Stimulated activated naive B cell treated with anti-CD40 and anti-IgM and Interleukin-4, amounts not matched to agents 10 μg/mL and 1 μg/mL and 100 μg/mL, for 72 hours (primary cell): Measurements from ENCODE around the gene GPR62.
"Not testable (repeated sequence)": the region's sequence is repeated elsewhere in the genome, so short reads cannot be mapped to it uniquely, and the experiment has no call there.

Experiments
- ATAC-seq, 2 donors: fragments of 150-1000 bp; cut with Tn5 transposase; replicated peaks; 2 replicates each; pipeline ENCODE4 v1.10.0; 2021; ENCODE audit warnings: moderate library complexity in 1 of 2
- DNase-seq: peaks from one replicate; pipeline ENCODE4 v3.0.0; 2021
- H3K27ac Mint-ChIP-seq: one replicate; pipeline ENCODE4 v1.8.0; 2022; ENCODE audit warnings: mild to moderate bottlenecking, mixed read lengths
- H3K27me3 Mint-ChIP-seq, 2 donors: one replicate each; pipeline ENCODE4 v1.8.0; 2022; ENCODE audit warnings: mixed read lengths in 2 of 2
- H3K36me3 Mint-ChIP-seq, 2 donors: one replicate each; pipeline ENCODE4 v1.8.0; 2022; ENCODE audit warnings: mixed read lengths in 2 of 2, mild to moderate bottlenecking in 1 of 2
- H3K4me1 Mint-ChIP-seq, 2 donors: one replicate each; pipeline ENCODE4 v1.8.0; 2022; ENCODE audit warnings: mixed read lengths in 2 of 2, mild to moderate bottlenecking in 1 of 2
- H3K4me3 Mint-ChIP-seq, 2 donors: one replicate each; pipeline ENCODE4 v1.8.0; 2022; ENCODE audit warnings: mild to moderate bottlenecking in 2 of 2, mixed read lengths in 2 of 2, moderate library complexity in 1 of 2
- H3K9me3 Mint-ChIP-seq, 2 donors: one replicate each; pipeline ENCODE4 v1.8.0; 2022; ENCODE audit warnings: mixed read lengths in 2 of 2, mild to moderate bottlenecking in 1 of 2

Gene GPR62, protein sequence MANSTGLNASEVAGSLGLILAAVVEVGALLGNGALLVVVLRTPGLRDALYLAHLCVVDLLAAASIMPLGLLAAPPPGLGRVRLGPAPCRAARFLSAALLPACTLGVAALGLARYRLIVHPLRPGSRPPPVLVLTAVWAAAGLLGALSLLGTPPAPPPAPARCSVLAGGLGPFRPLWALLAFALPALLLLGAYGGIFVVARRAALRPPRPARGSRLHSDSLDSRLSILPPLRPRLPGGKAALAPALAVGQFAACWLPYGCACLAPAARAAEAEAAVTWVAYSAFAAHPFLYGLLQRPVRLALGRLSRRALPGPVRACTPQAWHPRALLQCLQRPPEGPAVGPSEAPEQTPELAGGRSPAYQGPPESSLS

DNA sequence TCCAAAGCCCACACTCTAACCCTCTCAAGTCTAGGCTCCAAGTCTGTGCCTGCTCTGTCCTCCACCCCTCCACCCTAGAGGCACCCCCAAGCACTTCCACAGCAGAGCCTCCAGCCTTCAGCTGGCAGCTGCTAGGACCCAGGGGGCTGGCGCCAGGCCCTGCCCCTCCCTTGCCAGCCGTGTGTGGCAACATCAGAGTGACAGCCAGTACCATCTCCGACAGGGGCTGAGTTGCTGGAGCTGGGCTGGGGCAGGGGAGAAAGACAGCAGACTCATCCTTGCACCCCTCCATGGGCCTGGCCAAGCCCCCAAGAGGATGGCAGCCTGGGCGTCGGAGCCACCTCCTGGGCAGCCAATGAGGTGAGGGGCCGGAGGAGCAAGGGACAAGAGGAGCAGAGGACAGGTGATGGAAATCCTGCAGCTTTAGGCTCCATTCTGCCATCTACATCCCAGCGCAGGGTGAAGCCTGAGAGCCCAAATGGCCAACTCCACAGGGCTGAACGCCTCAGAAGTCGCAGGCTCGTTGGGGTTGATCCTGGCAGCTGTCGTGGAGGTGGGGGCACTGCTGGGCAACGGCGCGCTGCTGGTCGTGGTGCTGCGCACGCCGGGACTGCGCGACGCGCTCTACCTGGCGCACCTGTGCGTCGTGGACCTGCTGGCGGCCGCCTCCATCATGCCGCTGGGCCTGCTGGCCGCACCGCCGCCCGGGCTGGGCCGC lies at the start of gene GPR62:
Gene GPR62, plus strand, starts transcription at position 207 of the 718 bp plus-strand sequence. Its CDS starts 272 bp downstream, at position 479.
- Mint-ChIP-seq H3K27me3 (peaks cover 35 to 42% of the 10 kb centered on the region in 2 donors), H3K9me3 (no peaks in the 10 kb centered on the region), H3K4me1 (peaks cover 0 to 5% of the 10 kb centered on the region in 2 donors), H3K27ac (no peak within 1 kb of the TSS), H3K4me3 (peak within 1 kb of the TSS; percentile 44 to 68), H3K36me3 (peaks cover 1 to 9% of the 10 kb centered on the region in 2 donors)
- no peak for DNase-seq
- ATAC-seq, result no peak

DNA sequence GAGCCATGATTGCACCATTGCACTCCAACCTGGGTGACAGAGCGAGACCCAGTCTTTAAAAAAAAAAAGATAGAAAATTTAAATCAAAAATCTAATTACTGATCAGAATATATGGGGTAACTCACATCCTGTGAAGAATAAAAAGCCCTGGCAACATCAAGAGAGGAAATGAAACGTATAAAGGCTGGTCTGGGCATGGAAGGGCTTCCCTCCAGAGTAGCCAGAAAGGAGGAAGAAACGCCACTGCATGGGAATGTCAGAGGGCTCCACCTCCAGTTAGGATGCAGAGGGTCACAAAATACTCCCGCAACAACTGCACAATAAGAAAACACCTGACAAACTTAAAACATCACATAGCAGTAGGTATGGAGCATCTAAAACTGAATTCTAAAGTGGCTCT lies 47.2 kb upstream of the GPR62 start:
- no peak for DNase-seq
- ATAC-seq, result no peak
- H3K4me3 Mint-ChIP-seq, result no peak overlapping the region
- peaks cover 32 to 49% of the 10 kb centered on the region in 2 donors for H3K27me3 Mint-ChIP-seq
- H3K9me3 Mint-ChIP-seq, result peaks cover 18 to 21% of the 10 kb centered on the region in 2 donors
- peaks cover 9 to 10% of the 10 kb centered on the region in 2 donors for H3K36me3 Mint-ChIP-seq
- H3K27ac Mint-ChIP-seq, result no peak overlapping the region
- H3K4me1 Mint-ChIP-seq, result no peaks in the 10 kb centered on the region

DNA sequence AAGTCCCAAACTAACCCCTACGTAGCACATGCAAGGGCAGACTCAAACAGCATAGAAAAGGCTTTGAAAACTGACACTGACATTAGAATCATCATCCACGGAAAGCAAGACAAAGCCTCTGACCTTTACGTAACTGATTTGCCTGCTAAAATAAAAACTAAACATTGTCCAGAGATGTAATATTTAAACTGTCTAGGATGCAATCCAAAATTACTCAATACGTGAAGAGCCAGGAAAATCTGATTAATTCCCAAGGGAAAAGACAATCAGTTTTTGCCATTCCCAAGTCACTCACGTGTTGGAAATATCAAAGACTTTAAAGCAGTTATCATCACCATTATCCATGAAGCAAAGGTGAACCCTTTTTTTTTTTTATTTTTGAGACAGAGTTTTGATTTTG lies 38.8 kb upstream of the GPR62 start:
- Mint-ChIP-seq H3K4me1 (no peaks in the 10 kb centered on the region), H3K36me3 (no peaks in the 10 kb centered on the region), H3K27me3 (peaks cover 9 to 10% of the 10 kb centered on the region in 2 donors), H3K9me3 (no peaks in the 10 kb centered on the region), H3K4me3 (no peak overlapping the region), H3K27ac (no peak overlapping the region)
- DNase-seq (no peak), ATAC-seq (no peak)

DNA sequence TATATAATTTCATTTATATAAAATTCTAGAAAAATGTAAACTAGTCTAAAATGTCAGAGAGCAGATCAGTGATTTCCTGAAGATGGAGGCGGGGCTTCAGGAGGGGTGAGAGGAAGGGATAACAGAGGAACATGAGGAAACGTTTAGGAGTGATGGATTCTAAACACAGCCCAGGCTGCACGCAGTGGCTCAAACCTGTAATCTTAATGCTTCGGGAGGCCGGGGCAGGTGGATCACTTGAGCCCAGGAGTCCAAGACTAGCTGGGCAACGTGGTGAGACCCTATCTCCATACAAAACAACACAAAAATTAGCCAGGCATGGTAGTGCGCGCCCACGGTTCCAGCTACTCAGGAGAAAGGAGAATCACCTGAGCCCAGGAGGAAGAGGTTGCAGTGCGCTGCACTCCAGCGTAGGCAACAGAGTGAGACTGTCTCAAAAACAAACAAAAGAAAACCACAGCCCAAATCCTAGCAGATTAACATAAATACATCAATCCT lies 34.1 kb upstream of the GPR62 start:
- DNase-seq (no peak), ATAC-seq (no peak)
- peaks cover 15 to 17% of the 10 kb centered on the region in 2 donors for H3K27me3 Mint-ChIP-seq
- H3K9me3 Mint-ChIP-seq, result no peaks in the 10 kb centered on the region
- H3K4me1 Mint-ChIP-seq, result no peaks in the 10 kb centered on the region
- H3K4me3 Mint-ChIP-seq, result no peak overlapping the region
- H3K27ac Mint-ChIP-seq, result no peak overlapping the region
- no peaks in the 10 kb centered on the region for H3K36me3 Mint-ChIP-seq

DNA sequence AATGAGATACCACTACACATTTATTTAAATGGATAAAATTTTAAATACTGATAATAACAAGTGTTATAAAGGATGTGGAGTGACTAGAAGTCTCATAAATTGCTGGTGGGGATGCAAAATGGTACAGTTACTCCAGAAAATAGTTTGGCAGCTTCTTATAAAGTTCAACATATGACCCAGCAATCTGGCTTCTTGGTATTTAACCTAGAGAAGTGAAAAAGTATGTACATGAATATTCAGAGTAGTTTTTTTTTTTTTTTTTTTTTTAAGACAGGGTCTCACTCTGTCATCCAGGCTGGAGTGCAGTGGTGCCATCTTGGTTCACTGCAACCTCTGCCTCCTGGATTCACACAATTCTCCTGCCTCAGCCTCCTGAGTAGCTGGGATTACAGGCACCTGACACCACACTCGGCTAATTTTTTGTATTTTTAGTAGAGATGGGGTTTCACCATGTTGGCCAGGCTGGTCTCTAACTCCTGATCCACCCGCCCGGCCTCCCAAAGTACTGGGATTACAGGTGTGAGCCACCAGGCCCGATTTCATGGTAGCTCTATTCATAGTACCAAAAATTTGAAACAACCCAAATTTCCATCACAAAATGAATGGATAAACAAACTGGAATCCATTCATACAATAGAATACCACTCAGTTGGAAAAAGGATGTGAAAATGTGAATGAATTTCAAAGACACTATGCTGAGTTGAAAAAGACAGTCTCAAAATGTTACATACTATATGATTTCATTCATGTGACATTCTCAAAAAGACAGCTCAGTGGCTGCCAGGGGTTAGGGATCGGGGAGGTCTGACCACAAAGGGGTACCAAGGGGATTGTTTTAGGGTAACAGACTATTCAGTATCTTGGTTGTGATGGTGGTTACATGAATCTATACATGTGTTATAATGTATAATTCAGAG lies 27.9 kb upstream of the GPR62 start:
- ATAC-seq (peak; percentile 63 to 69), DNase-seq (no peak)
- Mint-ChIP-seq H3K4me1 (peaks cover 6 to 10% of the 10 kb centered on the region in 2 donors), H3K27me3 (peaks cover 3% of the 10 kb centered on the region in 2 donors), H3K9me3 (no peaks in the 10 kb centered on the region), H3K27ac (no peak overlapping the region), H3K36me3 (peaks cover 20 to 30% of the 10 kb centered on the region in 2 donors), H3K4me3 (no peak overlapping the region)

DNA sequence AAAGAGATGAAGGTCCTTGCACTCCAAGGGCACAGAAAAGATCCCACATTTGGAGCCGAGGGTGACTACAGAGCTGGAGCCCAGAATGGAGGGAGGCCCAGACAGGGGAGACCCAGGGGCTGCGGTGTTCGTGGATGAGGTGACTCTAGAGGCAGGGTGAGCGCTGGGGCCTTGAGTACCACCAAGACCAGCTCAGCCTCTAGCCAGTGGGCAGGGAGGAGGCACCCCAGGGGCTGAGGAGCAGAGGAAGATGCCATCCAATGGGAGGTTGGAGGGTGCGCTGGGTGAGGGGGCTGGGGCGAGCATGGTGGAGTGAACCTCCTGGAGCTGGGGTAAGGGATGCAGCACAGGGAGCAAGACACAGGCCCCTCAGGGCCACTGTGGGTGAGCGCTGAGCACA lies 26.7 kb upstream of the GPR62 start:
- Mint-ChIP-seq H3K27ac (no peak overlapping the region), H3K36me3 (peaks cover 31 to 39% of the 10 kb centered on the region in 2 donors), H3K4me1 (peaks cover 9 to 21% of the 10 kb centered on the region in 2 donors), H3K4me3 (no peak overlapping the region), H3K27me3 (no peaks in the 10 kb centered on the region), H3K9me3 (no peaks in the 10 kb centered on the region)
- DNase-seq (no peak), ATAC-seq (no peak)

DNA sequence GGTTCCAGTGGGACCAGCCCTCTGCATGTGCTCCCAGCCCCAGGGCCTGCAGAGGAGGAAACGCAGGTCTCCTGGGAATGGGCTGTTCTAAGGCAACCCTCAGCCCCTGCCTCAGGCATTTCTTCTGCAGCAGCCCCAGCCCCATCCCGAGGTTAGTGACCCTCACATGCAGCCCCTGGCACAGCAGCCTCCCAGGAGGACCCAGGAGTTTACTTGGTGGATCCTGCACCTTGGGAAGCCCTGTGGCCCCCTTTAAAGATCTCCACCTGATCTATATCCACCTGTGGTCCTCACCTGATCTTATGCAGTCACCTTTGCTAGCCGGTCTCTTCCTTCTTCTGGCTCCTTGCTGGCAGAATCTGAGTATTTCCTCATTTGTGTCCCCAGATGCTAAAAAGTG lies 26.2 kb upstream of the GPR62 start:
- H3K27me3 Mint-ChIP-seq, ATAC-seq, H3K9me3 Mint-ChIP-seq, H3K4me3 Mint-ChIP-seq, H3K27ac Mint-ChIP-seq, DNase-seq: not testable (repeated sequence)
- H3K36me3 Mint-ChIP-seq, result peaks cover 34 to 44% of the 10 kb centered on the region in 2 donors
- peaks cover 9 to 24% of the 10 kb centered on the region in 2 donors for H3K4me1 Mint-ChIP-seq

DNA sequence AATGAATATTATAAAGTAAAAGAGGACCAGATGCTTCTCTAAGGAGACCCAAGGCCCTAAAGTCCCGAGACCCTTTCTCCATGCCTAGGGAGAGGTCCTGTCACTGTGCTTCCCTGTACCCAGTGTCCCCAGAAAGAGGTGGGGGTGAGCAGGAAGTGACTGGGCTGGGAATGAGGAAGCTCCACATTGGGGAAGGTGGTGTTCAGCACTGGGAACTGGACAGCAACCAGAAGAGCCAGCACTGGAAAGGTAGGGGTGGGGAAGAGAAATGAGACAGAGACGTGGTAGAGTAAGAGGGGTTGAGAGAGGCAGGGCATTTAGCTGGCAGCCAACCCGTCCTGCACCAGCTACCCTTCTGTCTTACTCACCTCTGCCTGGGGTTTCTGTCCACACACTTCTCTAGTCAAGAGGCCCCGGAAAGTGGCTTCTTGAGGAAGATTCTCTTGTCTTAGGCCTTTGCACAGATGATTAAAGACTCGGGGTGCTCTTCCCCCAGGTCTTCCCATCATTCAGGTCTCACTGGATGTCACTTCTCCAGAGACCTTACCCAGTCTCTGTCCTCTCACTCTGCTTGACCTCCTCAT lies 25.7 kb upstream of the GPR62 start:
- Mint-ChIP-seq H3K4me3 (no peak overlapping the region), H3K4me1 (peaks cover 9 to 24% of the 10 kb centered on the region in 2 donors), H3K9me3 (no peaks in the 10 kb centered on the region), H3K27me3 (no peaks in the 10 kb centered on the region), H3K27ac (no peak overlapping the region), H3K36me3 (peaks cover 37 to 50% of the 10 kb centered on the region in 2 donors)
- ATAC-seq, result no peak
- DNase-seq, result no peak

DNA sequence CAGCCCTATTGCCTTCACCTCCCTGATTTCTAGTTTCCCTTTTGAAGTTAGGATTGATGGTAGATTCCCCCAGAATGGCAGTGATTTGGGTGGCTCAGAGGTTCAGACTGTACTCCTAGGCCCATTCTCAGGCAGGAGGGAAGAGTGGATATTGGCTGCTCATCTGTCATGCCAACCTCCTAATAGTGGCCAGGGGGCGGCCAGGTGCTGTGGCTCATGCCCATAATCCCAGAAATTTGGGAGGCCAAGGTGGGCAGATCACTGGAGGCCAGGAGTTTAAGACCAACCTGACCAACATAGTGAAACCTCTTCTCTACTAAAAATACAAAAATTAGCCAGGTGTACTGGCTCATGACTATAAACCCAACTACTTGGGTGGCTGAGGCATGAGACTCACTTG lies 24.7 kb upstream of the GPR62 start:
- no peak for ATAC-seq

DNA sequence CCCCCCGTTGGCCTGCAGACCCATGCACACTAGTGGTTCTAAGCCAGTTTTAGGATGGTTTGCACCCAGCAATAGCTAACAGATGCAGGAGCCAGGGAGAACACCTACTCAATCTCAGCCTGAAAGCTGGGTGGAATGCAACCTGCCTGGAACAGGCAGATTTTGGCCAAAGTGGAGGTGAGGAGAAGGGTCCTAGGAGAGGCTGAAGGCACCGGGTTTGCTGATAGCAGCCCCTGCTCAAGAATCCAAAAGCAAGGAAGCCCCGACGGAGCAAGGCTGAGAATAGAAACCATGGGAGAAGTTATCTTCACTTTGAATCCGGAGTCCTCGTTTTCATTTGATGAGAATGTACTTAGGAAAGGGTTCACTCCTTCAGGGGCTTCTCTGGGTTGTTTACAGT lies 23.4 kb upstream of the GPR62 start:
- no peak for DNase-seq
- H3K27me3 Mint-ChIP-seq, result no peaks in the 10 kb centered on the region
- H3K4me3 Mint-ChIP-seq, result no peak overlapping the region
- ATAC-seq, result no peak
- H3K27ac Mint-ChIP-seq, result no peak overlapping the region
- H3K36me3 Mint-ChIP-seq, result peaks cover 54 to 68% of the 10 kb centered on the region in 2 donors
- no peaks in the 10 kb centered on the region for H3K9me3 Mint-ChIP-seq
- H3K4me1 Mint-ChIP-seq, result peaks cover 9 to 24% of the 10 kb centered on the region in 2 donors

More for the DNA sequence above, 24.7 kb upstream of the GPR62 start:
- Mint-ChIP-seq H3K27ac (peak overlapping the region; percentile 76), H3K27me3 (no peaks in the 10 kb centered on the region), H3K36me3 (peaks cover 43 to 56% of the 10 kb centered on the region in 2 donors), H3K4me1 (peaks cover 9 to 24% of the 10 kb centered on the region in 2 donors), H3K9me3 (no peaks in the 10 kb centered on the region), H3K4me3 (no peak overlapping the region)
- DNase-seq, result no peak

DNA sequence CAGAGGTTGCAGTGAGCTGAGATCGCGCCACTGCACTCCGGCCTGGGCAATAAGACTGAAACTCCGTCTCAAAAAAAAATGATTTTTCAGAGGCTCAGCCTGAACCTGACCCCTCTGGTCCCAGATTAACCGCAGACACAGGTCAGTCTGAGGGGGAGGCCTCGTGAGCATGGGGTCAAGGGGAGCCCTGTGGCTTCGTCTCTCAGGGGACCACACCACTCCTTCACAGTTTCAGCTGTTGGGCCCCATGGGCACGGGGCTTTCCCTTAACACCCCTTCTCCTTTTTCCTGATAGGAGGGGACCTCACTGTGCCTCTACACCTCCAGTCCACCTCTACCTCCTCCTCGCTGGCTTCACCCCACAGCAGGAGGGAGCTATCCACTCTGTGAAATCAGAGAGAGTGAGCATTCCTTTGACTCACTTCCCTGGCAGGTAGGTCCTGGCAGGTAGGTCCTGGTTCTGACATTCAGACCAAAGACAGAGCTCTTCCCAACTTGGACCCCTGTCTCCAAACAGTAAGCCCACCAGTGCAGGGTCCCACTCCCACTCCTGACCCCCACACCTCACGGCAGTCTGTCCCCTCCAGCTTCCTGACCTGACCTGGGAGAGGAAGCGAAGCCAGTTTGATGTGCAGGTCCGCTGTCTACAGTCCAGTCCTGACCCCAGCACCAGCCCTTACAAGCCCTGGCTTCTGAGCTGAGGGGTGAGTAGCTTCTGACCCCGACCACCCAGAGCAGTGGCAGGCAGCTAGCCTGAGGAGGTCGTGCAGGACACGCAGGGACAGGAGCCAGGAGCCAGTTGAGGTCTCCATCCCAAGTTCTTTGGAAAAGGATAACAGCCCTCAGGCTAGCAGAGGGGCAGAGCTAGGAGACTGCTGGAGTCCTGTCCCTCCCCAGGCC lies 22.5 kb upstream of the GPR62 start:
- Mint-ChIP-seq H3K27ac (peak overlapping the region; percentile 47), H3K27me3 (no peaks in the 10 kb centered on the region), H3K36me3 (peaks cover 63 to 77% of the 10 kb centered on the region in 2 donors), H3K9me3 (no peaks in the 10 kb centered on the region), H3K4me3 (no peak overlapping the region), H3K4me1 (peaks cover 7 to 26% of the 10 kb centered on the region in 2 donors)
- ATAC-seq, result peak in 1 of 2 donors; percentile 25
- DNase-seq, result no peak

DNA sequence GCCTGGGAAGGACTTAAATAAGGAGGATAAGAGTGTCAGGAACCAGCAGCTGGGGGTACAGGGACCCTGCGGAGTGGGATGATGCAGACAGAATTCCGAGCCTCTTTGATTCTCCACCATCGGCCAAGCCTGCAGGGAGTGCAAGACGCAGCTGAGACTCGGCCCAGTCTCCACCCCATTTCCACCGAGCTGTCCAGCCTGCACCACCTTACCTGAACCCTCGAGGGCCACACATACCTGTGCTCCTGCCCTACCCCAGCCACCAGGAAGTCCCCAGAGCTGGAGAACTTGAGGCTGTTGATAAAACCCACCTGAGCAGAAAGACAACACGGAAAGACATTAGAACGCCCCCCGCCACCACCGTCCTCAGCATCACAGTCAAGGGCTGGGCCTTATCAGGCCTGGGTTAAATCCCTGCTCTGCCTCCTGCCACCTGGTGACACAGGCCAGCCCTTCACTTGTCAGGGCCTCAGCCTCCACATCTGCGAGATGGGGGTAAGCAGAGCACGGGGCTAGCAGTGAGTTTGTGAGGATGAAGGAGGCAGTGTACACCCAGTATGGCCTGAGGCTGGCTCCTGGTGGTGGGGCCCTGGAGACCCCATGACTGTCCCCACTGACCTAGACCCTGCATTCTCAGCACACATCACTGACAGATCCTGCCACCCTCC lies 21.6 kb upstream of the GPR62 start:
- ATAC-seq (no peak), DNase-seq (no peak)
- Mint-ChIP-seq H3K27me3 (no peaks in the 10 kb centered on the region), H3K9me3 (no peaks in the 10 kb centered on the region), H3K4me1 (peaks cover 5 to 33% of the 10 kb centered on the region in 2 donors), H3K36me3 (peaks cover 71 to 86% of the 10 kb centered on the region in 2 donors), H3K4me3 (no peak overlapping the region), H3K27ac (no peak overlapping the region)
